CD4-positive, CD25-positive, alpha-beta regulatory T cell (primary cell): ENCODE data around the gene LIMS2. TPM values are rescaled to one million over a fixed set of nuclear protein-coding genes. Genes with fewer than 3 reads are reported as not detected.
A peak's percentile ranks its signal among the peaks of the same experiment; 100 is the strongest.

Experiments
- ATAC-seq, 2 donors: fragments of 150-1000 bp; cut with Tn5 transposase; one replicate each; pipeline ENCODE4 v1.10.0; 2021; ENCODE audit warnings: low read depth in 2 of 2, moderate number of reproducible peaks in 2 of 2, moderate library complexity in 1 of 2
- DNase-seq, 3 donors: peaks; one replicate each; pipeline versions ENCODE4 v3.0.0 to v3.0.0-alpha.2; 2012 to 2022; ENCODE audit warnings: mixed read lengths in 1 of 3
- H3K27ac ChIP-seq: one replicate; pipeline ENCODE4 v1.7.0; 2013; ENCODE audit warnings: mild to moderate bottlenecking, low read length; ENCODE audit not compliant: insufficient read depth, poor library complexity, severe bottlenecking
- H3K27me3 ChIP-seq: one replicate; pipeline ENCODE4 v1.7.0; 2013; ENCODE audit warnings: low read length; ENCODE audit not compliant: control insufficient read depth, insufficient read depth
- H3K36me3 ChIP-seq: one replicate; pipeline ENCODE4 v1.7.0; 2013; ENCODE audit warnings: mild to moderate bottlenecking, low read length, moderate library complexity; ENCODE audit not compliant: control insufficient read depth, insufficient read depth
- H3K4me1 ChIP-seq: 2 replicates; pipeline ENCODE4 v1.7.0; 2013; ENCODE audit warnings: mild to moderate bottlenecking, low read length; ENCODE audit not compliant: insufficient read depth, control insufficient read depth, poor library complexity, severe bottlenecking
- H3K4me3 ChIP-seq: one replicate; pipeline ENCODE4 v1.7.0; 2013; ENCODE audit warnings: low read depth, mild to moderate bottlenecking, low read length, moderate library complexity
- H3K9me3 ChIP-seq, 2 experiments: 1 replicate in 1 of 2; 2 replicates in 1 of 2; pipeline ENCODE4 v1.7.0; 2013; ENCODE audit warnings: low read length in 2 of 2, mild to moderate bottlenecking in 1 of 2, moderate library complexity in 1 of 2; ENCODE audit not compliant: control insufficient read depth in 2 of 2
- H3K27ac Mint-ChIP-seq, 3 donors: one replicate each; pipeline ENCODE4 v1.8.0; 2020 to 2022; ENCODE audit warnings: mild to moderate bottlenecking in 3 of 3, mixed read lengths in 3 of 3, moderate library complexity in 2 of 3
- H3K27me3 Mint-ChIP-seq: one replicate; pipeline ENCODE4 v1.8.0; 2022; ENCODE audit warnings: mild to moderate bottlenecking, mixed read lengths
- H3K36me3 Mint-ChIP-seq: one replicate; pipeline ENCODE4 v1.8.0; 2020; ENCODE audit warnings: mixed read lengths
- H3K4me1 Mint-ChIP-seq, 4 donors: one replicate each; pipeline ENCODE4 v1.8.0; 2020 to 2022; ENCODE audit warnings: mixed read lengths in 4 of 4, mild to moderate bottlenecking in 1 of 4
- H3K4me3 Mint-ChIP-seq, 4 donors: one replicate each; pipeline ENCODE4 v1.8.0; 2020 to 2022; ENCODE audit warnings: mild to moderate bottlenecking in 4 of 4, mixed read lengths in 4 of 4, moderate library complexity in 3 of 4
- H3K9me3 Mint-ChIP-seq, 7 donors: one replicate each; pipeline ENCODE4 v1.8.0; 2020 to 2022; ENCODE audit warnings: mixed read lengths in 7 of 7, mild to moderate bottlenecking in 3 of 7, moderate library complexity in 2 of 7
- polyA plus RNA-seq, 4 donors: library from polyadenylated mRNA; unstranded; fragments of 300-500 nt; fragmentation: Illumina TruSeq; gene quantifications; one replicate each; pipeline ENCODE4 v1.2.3, GENCODE V29; 2021
- total RNA-seq: library from RNA; stranded (reverse); gene quantifications from one replicate; pipeline ENCODE4 v1.2.3, GENCODE V29; 2022

The LIMS2 gene
- total and polyA plus RNA-seq, 5 donors from 2014 or later = 10.8 to 23.8 (median 15.4) TPM

DNA sequence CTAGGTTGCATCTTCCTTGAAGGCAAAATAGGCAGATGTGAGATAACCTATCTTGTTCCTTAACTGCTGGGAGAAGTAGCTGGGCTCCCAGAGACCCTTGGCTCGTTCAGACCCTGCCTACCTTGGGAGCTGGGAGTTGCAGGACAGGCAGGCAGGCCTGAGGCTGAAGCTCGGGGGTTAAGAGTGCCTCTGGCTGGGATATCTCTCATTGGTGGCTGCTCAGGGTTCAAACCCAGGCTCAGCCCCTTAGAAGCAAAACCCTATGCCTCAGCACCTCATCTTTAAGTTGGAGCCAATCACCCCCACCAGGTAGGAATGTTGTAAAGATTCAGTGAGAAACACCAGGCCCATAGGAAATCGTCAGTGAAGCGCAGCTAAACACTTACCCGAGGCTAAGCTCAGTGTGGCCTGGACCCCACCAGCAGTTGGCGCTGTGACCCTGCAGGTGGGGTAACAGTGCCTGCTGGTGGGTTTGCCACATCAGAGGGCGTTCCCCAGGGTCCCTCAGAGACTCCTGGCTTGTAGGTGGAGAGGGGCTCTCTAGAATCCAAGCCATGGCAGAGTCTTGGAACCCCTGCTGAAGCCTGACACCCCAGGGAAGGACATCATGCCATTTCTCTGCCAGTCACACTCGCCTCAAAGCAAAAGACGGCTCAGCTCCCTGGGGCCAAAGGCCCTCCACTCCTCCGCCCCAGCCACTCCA lies 84.0 kb downstream of the LIMS2 start:
- Histone ChIP-seq H3K36me3 (no peaks in the 10 kb centered on the region), H3K9me3 (no peaks in the 10 kb centered on the region), H3K27me3 (no peaks in the 10 kb centered on the region), H3K27ac (no peak overlapping the region), H3K4me3 (no peak overlapping the region), H3K4me1 (no peaks in the 10 kb centered on the region)
- peak; percentile 84 to 87 for ATAC-seq
- Mint-ChIP-seq H3K36me3 (no peaks in the 10 kb centered on the region), H3K9me3 (no peaks in the 10 kb centered on the region), H3K27me3 (no peaks in the 10 kb centered on the region), H3K27ac (peak overlapping the region in 2 of 3 donors; percentile 38 to 86), H3K4me1 (peaks cover 0 to 6% (median 2%) of the 10 kb centered on the region in 4 donors), H3K4me3 (no peak overlapping the region)
- peak; percentile 28 to 72 (median 55) for DNase-seq

DNA sequence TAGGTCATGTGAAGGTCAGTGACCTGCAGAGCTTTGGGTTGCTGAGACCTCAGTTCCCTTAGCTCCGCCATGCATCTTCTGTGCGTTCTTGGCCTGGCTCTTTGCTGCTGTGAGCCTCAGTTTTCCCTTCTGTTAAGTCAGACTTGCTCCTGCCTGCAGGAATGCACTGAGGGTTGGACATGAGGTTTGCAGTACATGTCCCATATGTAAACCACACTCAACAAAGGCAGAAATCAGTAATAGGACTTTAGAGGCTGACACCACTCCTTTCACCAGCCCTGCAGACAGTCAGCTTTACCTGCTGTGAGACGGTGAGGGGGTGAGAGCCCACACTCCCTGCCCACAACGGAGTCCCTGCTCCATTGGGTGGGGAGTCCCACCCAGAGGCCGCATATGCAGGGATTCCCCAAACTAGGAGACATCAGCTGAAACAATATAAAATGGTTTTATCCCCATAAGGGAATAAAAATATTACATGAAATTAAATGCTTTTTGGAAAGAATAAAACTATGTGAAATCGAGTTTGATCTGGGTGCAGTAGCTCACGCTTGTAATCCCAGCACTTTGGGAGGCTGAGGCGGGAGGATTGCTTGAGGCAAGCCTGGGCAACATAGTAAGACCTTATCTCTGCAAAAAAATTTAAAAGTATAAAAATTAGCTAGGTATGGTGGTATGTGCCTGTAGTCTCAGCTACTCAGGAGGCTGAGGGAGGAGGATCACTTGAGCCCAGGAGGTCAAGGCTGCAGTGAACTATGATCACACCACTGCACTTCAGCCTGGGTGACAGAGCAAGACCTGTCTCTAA lies 84.7 kb downstream of the LIMS2 start:
- H3K4me3 Mint-ChIP-seq = no peak overlapping the region
- no peaks in the 10 kb centered on the region for H3K9me3 Mint-ChIP-seq
- Histone ChIP-seq H3K4me3 (no peak overlapping the region), H3K27ac (no peak overlapping the region), H3K36me3 (no peaks in the 10 kb centered on the region), H3K9me3 (no peaks in the 10 kb centered on the region), H3K4me1 (no peaks in the 10 kb centered on the region), H3K27me3 (no peaks in the 10 kb centered on the region)
- no peak for DNase-seq
- H3K36me3 Mint-ChIP-seq = no peaks in the 10 kb centered on the region
- peaks cover 0 to 6% (median 2%) of the 10 kb centered on the region in 4 donors for H3K4me1 Mint-ChIP-seq
- ATAC-seq = no peak
- H3K27me3 Mint-ChIP-seq = peaks cover 4% of the 10 kb centered on the region
- no peak overlapping the region for H3K27ac Mint-ChIP-seq

- no peak overlapping the region for H3K27ac Mint-ChIP-seq
- Histone ChIP-seq H3K4me1 (no peaks in the 10 kb centered on the region), H3K27ac (no peak overlapping the region), H3K27me3 (no peaks in the 10 kb centered on the region), H3K4me3 (no peak overlapping the region), H3K9me3 (no peaks in the 10 kb centered on the region), H3K36me3 (no peaks in the 10 kb centered on the region)
- peaks cover 4% of the 10 kb centered on the region for H3K27me3 Mint-ChIP-seq
- peaks cover 0 to 6% (median 0%) of the 10 kb centered on the region in 4 donors for H3K4me1 Mint-ChIP-seq
- no peaks in the 10 kb centered on the region for H3K36me3 Mint-ChIP-seq
- ATAC-seq (no peak), DNase-seq (no peak)
- H3K4me3 Mint-ChIP-seq = no peak overlapping the region
- no peaks in the 10 kb centered on the region for H3K9me3 Mint-ChIP-seq
Measured at GRCh38 chr2:127589841-127590240, 85.5 kb downstream of the LIMS2 start.

- Mint-ChIP-seq H3K27me3 (peaks cover 4% of the 10 kb centered on the region), H3K4me1 (peaks cover 0 to 3% (median 0%) of the 10 kb centered on the region in 4 donors), H3K9me3 (no peaks in the 10 kb centered on the region), H3K27ac (no peak overlapping the region), H3K36me3 (no peaks in the 10 kb centered on the region), H3K4me3 (no peak overlapping the region)
- DNase-seq (no peak), ATAC-seq (no peak)
- H3K9me3 ChIP-seq = no peaks in the 10 kb centered on the region
- no peak overlapping the region for H3K27ac ChIP-seq
- H3K36me3 ChIP-seq = no peaks in the 10 kb centered on the region
- no peaks in the 10 kb centered on the region for H3K27me3 ChIP-seq
- no peaks in the 10 kb centered on the region for H3K4me1 ChIP-seq
- no peak overlapping the region for H3K4me3 ChIP-seq
Measured at GRCh38 chr2:127589358-127589757, 86.0 kb downstream of the LIMS2 start.

Other genes starting within 250 kb of the LIMS2 start
- gene IWS1, start 149.0 kb downstream of the LIMS2 start, total RNA-seq = 39.6 TPM
- 10 to 100 TPM; 15.4 to 20.4 (median 18.7) TPM for gene IWS1, start 149.0 kb downstream of the LIMS2 start, polyA plus RNA-seq
- gene MYO7B, start 139.8 kb downstream of the LIMS2 start, total RNA-seq = not detected
- gene MYO7B, start 139.8 kb downstream of the LIMS2 start, polyA plus RNA-seq = under 1 TPM in 1 of 4 donors, not detected in 3; 0.12 TPM
- not detected for gene GPR17, start 29.4 kb downstream of the LIMS2 start, total RNA-seq
- gene GPR17, start 29.4 kb downstream of the LIMS2 start, polyA plus RNA-seq = not detected
- 7.6 TPM for gene SFT2D3, start 26.0 kb upstream of the LIMS2 start, total RNA-seq
- gene SFT2D3, start 26.0 kb upstream of the LIMS2 start, polyA plus RNA-seq = 1 to 10 TPM; 1.4 to 4.5 (median 2.6) TPM
- gene WDR33, start 135.6 kb upstream of the LIMS2 start, total RNA-seq = 71.4 TPM
- gene WDR33, start 135.6 kb upstream of the LIMS2 start, polyA plus RNA-seq = 10 to 100 TPM; 31.5 to 42.5 (median 34.0) TPM
- gene POLR2D, start 182.6 kb upstream of the LIMS2 start, total RNA-seq = 25.3 TPM
- 10 to 100 TPM; 31.8 to 44.1 (median 36.0) TPM for gene POLR2D, start 182.6 kb upstream of the LIMS2 start, polyA plus RNA-seq
- gene AMMECR1L, start 210.4 kb upstream of the LIMS2 start, total RNA-seq = 14.0 TPM
- 1 to 10 TPM; 3.3 to 8.5 (median 5.6) TPM for gene AMMECR1L, start 210.4 kb upstream of the LIMS2 start, polyA plus RNA-seq